ENCODE measurements around the gene RER1. TPM values are rescaled to one million over a fixed set of nuclear protein-coding genes. Genes with fewer than 3 reads are reported as not detected.

Gene RER1, protein sequence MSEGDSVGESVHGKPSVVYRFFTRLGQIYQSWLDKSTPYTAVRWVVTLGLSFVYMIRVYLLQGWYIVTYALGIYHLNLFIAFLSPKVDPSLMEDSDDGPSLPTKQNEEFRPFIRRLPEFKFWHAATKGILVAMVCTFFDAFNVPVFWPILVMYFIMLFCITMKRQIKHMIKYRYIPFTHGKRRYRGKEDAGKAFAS
- 10 to 100 TPM; 51.3 to 70.9 TPM for total RNA-seq

GRCh38 chr1:2391041-2391930 is at the start of gene RER1, which contains the start of gene MORN1:
TSS of gene RER1 (plus strand) at chr1:2391841. CDS start at chr1:2395791, 3,950 bp downstream.
TSS of gene MORN1 (minus strand) at chr1:2391554. CDS start at chr1:2391533, 21 bp downstream.

GRCh38 chr1:2412395-2412772 is 20.7 kb downstream of the RER1 start, which contains the start of gene PEX10:
TSS of gene PEX10 (minus strand) at chr1:2412564. CDS start at chr1:2412502, 62 bp downstream.

Other genes with a start within 250 kb of the RER1 start
- 10 to 100 TPM; 19.3 to 22.7 TPM for gene FAAP20, start 197.1 kb upstream of the RER1 start, total RNA-seq
- 10 to 100 TPM; 14.5 to 20.3 TPM for gene SKI, start 163.5 kb upstream of the RER1 start, total RNA-seq
- gene MORN1, start 287 bp upstream of the RER1 start, total RNA-seq: 10 to 100 TPM in 1 of 2 donors, 1 to 10 TPM in 1; 7.2 to 10.3 TPM
- 10 to 100 TPM; 32.3 to 38.0 TPM for gene PEX10, start 20.7 kb downstream of the RER1 start, total RNA-seq
- gene PLCH2, start 84.4 kb downstream of the RER1 start, total RNA-seq: not detected
- 10 to 100 TPM; 31.0 to 32.0 TPM for gene PANK4, start 134.8 kb downstream of the RER1 start, total RNA-seq
- gene HES5, start 138.4 kb downstream of the RER1 start, total RNA-seq: under 1 TPM in 1 of 2 donors, not detected in 1; 0.67 TPM
- gene TNFRSF14, start 164.5 kb downstream of the RER1 start, total RNA-seq: 100 to 1,000 TPM; 243 to 244 TPM
- gene PRXL2B, start 194.9 kb downstream of the RER1 start, total RNA-seq: 10 to 100 TPM; 23.4 to 34.3 TPM
- gene MMEL1, start 241.2 kb downstream of the RER1 start, total RNA-seq: not detected

Data from melanocyte of skin (primary cell).